ENCODE measurements around the gene GNAL. TPM values are rescaled to one million over a fixed set of nuclear protein-coding genes. Genes with fewer than 3 reads are reported as not detected.

GNAL gene
- total RNA-seq, 1 experiment from 2014 or later = 0.61 TPM

GRCh38 chr18:11802586-11802985 is 113.5 kb downstream of the GNAL start:
- no TSS peak for BruUV-seq (replicated peaks)
- Mint-ChIP-seq H3K27me3 (ENCODE audit: unreplicated experiment) (peaks cover 38% of the 10 kb centered on the region), H3K9me3 (ENCODE audit: low read depth, unreplicated experiment) (no peaks in the 10 kb centered on the region), H3K4me3 (ENCODE audit: low read depth, unreplicated experiment) (no peak overlapping the region), H3K36me3 (ENCODE audit: insufficient read depth, unreplicated experiment) (no peaks in the 10 kb centered on the region), H3K27ac (ENCODE audit: unreplicated experiment) (no peak overlapping the region), H3K4me1 (ENCODE audit: low read depth, unreplicated experiment) (peaks cover 8% of the 10 kb centered on the region)
- no peak for DNase-seq
- CTCF ChIA-PET = no interaction called here
- TF ChIP-seq, protein P1, sequence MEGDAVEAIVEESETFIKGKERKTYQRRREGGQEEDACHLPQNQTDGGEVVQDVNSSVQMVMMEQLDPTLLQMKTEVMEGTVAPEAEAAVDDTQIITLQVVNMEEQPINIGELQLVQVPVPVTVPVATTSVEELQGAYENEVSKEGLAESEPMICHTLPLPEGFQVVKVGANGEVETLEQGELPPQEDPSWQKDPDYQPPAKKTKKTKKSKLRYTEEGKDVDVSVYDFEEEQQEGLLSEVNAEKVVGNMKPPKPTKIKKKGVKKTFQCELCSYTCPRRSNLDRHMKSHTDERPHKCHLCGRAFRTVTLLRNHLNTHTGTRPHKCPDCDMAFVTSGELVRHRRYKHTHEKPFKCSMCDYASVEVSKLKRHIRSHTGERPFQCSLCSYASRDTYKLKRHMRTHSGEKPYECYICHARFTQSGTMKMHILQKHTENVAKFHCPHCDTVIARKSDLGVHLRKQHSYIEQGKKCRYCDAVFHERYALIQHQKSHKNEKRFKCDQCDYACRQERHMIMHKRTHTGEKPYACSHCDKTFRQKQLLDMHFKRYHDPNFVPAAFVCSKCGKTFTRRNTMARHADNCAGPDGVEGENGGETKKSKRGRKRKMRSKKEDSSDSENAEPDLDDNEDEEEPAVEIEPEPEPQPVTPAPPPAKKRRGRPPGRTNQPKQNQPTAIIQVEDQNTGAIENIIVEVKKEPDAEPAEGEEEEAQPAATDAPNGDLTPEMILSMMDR (IDR thresholded peaks at IDR 0.05; ENCODE audit: unreplicated experiment) = no peak
- intact Hi-C loops (cut with micrococcal nuclease; ENCODE audit: unreplicated experiment) = no loop called here

GRCh38 chr18:11807233-11807632 is 118.2 kb downstream of the GNAL start:
- H3K4me1 Mint-ChIP-seq (ENCODE audit: low read depth, unreplicated experiment) = peaks cover 14% of the 10 kb centered on the region
- no TSS peak for BruUV-seq (replicated peaks)
- no peak overlapping the region for H3K27ac Mint-ChIP-seq (ENCODE audit: unreplicated experiment)
- no peaks in the 10 kb centered on the region for H3K9me3 Mint-ChIP-seq (ENCODE audit: low read depth, unreplicated experiment)
- no peak for DNase-seq
- no peaks in the 10 kb centered on the region for H3K36me3 Mint-ChIP-seq (ENCODE audit: insufficient read depth, unreplicated experiment)
- intact Hi-C loops (cut with micrococcal nuclease; ENCODE audit: unreplicated experiment) = no loop called here
- H3K4me3 Mint-ChIP-seq (ENCODE audit: low read depth, unreplicated experiment) = no peak overlapping the region
- H3K27me3 Mint-ChIP-seq (ENCODE audit: unreplicated experiment) = peaks cover 33% of the 10 kb centered on the region
- CTCF ChIA-PET = interaction anchor here (0.7 kb wide), 1 partner anchor 1358 kb away, joined by 4 read pairs; no protein-coding TSS in a partner anchor
- TF ChIP-seq, protein P1 (IDR thresholded peaks at IDR 0.05; ENCODE audit: unreplicated experiment) = no peak

DNA sequence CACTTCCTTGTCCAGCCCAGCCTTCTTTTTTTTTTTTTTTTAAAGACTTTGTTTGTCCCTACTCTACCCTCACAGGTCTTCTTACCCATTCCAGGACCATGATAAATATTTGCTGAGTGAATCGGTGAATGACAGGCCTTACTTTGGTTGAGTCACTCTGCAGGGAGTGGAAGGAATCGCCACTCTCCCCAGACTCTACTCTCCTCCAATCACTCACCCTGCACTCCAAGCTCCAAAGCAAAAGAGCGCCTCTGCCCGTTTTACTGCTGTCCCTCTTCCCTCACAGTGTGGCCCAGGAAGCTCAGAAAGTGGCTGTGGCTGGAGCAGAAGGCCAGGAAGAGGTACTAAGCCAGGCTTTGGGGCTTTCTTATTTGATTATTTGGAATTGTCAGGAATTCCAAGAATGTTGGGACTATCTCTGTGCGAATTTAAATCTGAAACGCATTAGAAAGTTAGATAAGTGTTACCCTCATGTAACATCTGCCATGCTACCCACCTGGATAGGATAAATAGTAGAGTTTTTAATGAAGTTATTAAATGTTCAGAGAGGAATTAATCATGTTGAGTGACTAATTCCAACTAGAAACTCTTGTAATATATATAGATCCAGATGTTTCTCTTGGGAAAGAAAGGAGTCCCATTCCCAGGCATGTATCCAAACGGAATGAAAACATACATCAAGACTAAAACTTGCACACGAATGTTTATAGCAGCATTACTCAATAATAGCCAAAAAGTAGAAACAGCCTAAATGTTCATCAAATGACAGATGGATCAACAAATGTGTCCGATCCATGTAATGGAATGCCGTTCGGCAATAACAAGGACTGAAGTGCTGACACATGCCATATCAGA is 119.2 kb downstream of the GNAL start:
- TF ChIP-seq, protein P1 (IDR thresholded peaks at IDR 0.05; ENCODE audit: unreplicated experiment) = no peak
- Mint-ChIP-seq H3K27me3 (ENCODE audit: unreplicated experiment) (peaks cover 23% of the 10 kb centered on the region), H3K4me1 (ENCODE audit: low read depth, unreplicated experiment) (peaks cover 14% of the 10 kb centered on the region), H3K27ac (ENCODE audit: unreplicated experiment) (no peak overlapping the region), H3K36me3 (ENCODE audit: insufficient read depth, unreplicated experiment) (no peaks in the 10 kb centered on the region), H3K4me3 (ENCODE audit: low read depth, unreplicated experiment) (no peak overlapping the region), H3K9me3 (ENCODE audit: low read depth, unreplicated experiment) (no peaks in the 10 kb centered on the region)
- intact Hi-C loops (cut with micrococcal nuclease; ENCODE audit: unreplicated experiment) = no loop called here
- CTCF ChIA-PET = interaction anchor here (1.0 kb wide), 1 partner anchor 63 kb away, joined by 3 read pairs; no protein-coding TSS in a partner anchor
- DNase-seq = peak; percentile 9
- no TSS peak for BruUV-seq (replicated peaks)

DNA sequence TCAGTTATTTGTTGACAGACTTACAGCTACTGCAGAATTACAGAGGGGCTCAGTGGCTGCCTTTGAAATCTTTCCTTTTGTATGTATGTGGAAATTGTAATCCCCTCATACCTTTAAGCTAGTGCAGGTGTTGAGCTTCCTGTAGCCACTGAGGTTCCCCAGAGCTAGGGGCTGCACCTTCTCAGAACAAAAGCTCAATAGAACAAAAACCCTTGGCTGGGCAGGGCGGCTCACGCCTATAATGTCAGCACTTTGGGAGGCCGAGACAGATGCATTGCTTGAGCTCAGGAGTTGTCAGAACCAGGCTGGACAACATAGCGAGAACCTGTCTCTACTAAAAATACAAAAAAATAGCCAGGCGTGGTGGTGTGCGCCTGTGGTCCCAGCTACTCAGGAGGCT is 120.8 kb downstream of the GNAL start:
- H3K27ac Mint-ChIP-seq (ENCODE audit: unreplicated experiment) = no peak overlapping the region
- intact Hi-C loops (cut with micrococcal nuclease; ENCODE audit: unreplicated experiment) = no loop called here
- no peak for DNase-seq
- no peaks in the 10 kb centered on the region for H3K9me3 Mint-ChIP-seq (ENCODE audit: low read depth, unreplicated experiment)
- TF ChIP-seq, protein P1 (IDR thresholded peaks at IDR 0.05; ENCODE audit: unreplicated experiment) = no peak
- peaks cover 11% of the 10 kb centered on the region for H3K27me3 Mint-ChIP-seq (ENCODE audit: unreplicated experiment)
- no TSS peak for BruUV-seq (replicated peaks)
- H3K36me3 Mint-ChIP-seq (ENCODE audit: insufficient read depth, unreplicated experiment) = no peaks in the 10 kb centered on the region
- H3K4me3 Mint-ChIP-seq (ENCODE audit: low read depth, unreplicated experiment) = no peak overlapping the region
- CTCF ChIA-PET = no interaction called here
- H3K4me1 Mint-ChIP-seq (ENCODE audit: low read depth, unreplicated experiment) = peaks cover 14% of the 10 kb centered on the region
